ENCODE data around the gene OPRD1.
A peak's percentile ranks its signal among the peaks of the same experiment; 100 is the strongest.

Gene OPRD1

GRCh38 chr1:28915031-28915895, 103.3 kb downstream of the OPRD1 start:
- peak; percentile 29 to 35 for DNase-seq

- peak; percentile 18 for DNase-seq
Observed at GRCh38 chr1:28917757-28918118, 105.8 kb downstream of the OPRD1 start.

Measured in activated CD4-positive, alpha-beta T cell treated with anti-CD3 and anti-CD28 coated beads for 4 hours (primary cell).